Hematopoietic multipotent progenitor cell treated with erythropoietin and hydrocortisone succinate and interleukin-3 and kit ligand, for 15 days (in vitro differentiated cells): ENCODE measurements around the gene APOC3.

ENCODE experiments used
- DNase-seq: peaks from one replicate; pipeline ENCODE4 v3.0.0-alpha.2; 2015; ENCODE audit warnings: low spot score

APOC3 gene

GRCh38 chr11:116879800-116880625 lies 50.3 kb downstream of the APOC3 start:
- peak; percentile 60 for DNase-seq

- DNase-seq, result no peak
Observed at GRCh38 chr11:116881143-116881542, 51.4 kb downstream of the APOC3 start.

- DNase-seq, result no peak
Observed at GRCh38 chr11:116882386-116882785, 52.7 kb downstream of the APOC3 start.
